ENCODE results near the gene DLG4.
"Not testable (repeated sequence)": the region's sequence is repeated elsewhere in the genome, so short reads cannot be mapped to it uniquely, and the experiment has no call there.

Gene DLG4

DNA sequence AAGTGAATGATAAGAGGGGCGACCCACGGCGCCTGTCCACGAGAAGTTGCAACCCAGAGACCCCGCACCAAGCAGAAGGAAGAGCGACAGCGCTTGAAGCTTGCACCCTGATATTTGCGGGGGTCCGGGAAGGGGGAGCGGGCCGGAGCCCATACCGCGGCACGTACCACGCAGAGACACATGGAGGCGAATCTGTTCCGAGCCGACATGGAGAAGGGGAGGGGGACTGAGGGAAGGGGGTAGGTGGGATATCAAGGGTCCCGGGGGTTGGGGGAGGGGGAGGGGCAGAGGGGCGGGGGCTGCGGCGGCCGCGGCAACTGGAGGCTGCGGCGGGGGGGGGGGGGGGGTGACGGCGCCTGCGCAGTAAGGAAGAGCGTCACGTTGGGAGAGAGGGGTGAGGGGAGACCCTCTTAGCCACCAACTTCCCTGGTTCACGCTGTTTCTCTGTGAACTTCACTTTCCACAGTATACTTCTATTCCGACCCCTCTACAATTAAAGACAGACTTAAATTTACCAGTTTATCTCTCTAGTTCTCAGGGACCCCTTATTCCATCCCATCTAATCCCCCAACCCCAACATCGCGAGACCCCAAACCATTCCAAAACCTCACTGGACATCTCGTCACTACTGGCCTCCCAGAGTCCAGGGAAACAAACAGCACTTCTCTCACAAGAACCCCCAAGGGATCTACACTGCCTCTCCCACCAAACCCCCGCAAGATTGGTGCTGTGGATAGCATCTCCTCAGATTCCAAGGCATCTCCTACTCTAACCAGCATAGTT, 8.0 kb downstream of the DLG4 start:
- no peak for DNase-seq

DNA sequence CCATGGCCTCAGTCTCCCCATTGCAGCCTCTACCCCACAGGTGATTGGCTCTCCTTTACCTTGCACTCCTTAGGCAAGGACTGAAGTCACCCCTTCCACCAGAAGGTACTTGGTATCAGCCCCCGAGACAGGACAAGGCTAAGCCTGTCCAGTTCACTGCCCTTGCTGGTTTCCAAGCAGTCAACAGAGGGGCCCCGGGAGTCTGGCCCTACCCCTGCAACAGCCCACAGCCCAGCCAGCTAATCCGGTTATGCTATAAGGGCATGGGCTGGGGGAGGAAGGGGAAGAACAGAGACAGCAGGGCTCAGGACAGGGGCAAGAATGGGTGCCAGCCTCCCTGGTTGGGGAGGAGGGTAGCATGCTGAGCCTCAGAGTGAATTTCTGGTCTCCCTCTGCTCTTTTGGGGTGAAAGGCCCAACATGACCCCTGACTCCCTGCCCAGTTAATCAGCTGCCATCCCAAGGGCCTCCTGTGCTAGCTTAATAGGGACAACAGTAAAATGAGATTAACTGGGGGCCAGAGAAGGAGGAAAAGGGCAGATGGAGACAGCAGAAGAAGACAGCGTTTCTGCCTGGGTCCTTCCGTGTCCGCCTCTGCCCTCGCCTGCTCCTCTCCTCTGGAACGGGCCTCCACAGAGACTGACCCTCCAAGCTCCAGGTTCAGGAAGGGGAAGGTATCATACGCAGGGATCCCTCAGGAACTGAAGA, 10.7 kb downstream of the DLG4 start:
- no peak for DNase-seq

DNA sequence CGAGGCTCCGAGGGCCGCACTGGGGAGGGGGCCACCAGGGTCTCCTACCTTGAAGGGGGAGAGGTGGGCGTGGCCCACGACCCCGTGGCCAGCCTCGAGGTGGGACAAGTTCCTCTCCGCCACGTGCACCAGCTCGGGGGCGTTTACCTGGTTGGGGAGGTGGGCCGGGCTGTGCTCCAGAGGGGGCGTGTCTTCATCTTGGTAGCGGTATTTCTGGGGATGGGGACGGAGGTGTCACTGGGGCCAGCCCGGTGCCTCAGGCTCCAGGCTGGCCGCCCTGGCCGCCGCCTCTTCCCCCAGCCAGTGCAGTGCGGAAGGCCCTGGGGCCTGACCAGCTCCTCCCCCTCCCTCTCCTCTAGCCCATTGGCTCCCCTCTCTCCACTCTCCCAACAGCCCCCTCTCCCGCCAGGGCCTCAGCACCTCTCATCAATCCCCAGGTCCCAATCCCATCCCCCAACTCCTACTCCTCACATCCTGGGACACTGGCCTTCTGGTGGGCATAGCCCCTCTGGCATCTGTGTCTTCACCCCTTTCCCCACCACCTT, 11.5 kb downstream of the DLG4 start:
- no peak for DNase-seq

DNA sequence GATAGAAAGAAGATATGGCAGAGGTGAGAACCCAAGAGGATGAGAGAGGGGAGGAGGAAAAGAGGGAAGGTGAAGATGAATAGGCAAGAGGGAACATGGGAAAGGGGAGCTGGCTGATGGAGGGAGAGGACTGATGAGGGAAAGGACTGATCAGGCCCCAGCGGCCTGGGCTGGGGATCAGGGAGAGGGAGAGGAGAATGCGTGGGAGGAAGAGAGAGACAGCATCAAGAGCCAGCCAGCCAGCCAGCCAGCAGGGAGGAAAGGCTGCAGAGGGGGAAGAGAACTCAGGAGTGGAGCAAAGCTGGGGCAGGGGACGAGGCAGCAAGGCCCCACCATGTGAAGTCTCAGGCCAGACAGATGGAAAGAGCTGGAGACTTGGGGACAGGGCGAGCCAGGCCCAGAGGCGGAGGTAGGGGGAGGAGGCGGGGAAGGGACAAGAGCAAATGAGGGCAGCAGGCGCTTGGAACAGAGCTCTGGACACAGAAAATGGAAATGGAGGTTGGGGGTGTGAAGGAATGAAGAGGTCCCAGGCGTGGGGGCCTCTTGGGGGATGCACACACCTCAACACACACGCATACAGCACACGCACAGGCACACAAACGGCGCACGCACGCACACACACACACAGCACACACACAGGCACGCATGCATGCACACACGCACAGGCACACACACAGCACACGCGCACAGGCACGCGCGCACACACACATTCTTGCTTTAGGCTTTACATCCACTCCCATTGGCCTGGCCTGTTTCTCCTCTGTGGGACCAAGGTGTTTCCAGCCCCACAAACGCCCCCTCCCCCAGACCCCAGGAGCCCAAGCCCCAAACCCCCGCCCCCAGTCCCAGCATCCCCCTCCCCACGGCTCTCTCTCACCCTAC, 12.3 kb downstream of the DLG4 start:
- DNase-seq: no peak

DNA sequence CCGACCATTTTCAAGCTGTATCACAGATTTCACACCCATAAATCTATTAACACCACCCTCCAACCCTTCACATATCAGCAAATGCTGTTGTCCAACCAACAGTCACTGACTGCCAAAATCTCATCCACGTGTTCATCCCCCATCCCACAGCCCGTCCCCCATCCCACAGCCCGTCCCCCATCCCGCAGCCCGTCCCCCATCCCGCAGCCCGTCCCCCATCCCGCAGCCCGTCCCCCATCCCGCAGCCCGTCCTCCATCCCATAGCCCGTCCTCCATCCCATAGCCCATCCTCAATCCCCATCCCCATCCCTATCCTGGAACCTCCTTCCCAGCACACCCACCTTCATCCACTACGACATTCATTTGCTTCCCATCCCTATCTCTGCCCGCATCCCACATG, 14.1 kb downstream of the DLG4 start:
- no peak for DNase-seq

DNA sequence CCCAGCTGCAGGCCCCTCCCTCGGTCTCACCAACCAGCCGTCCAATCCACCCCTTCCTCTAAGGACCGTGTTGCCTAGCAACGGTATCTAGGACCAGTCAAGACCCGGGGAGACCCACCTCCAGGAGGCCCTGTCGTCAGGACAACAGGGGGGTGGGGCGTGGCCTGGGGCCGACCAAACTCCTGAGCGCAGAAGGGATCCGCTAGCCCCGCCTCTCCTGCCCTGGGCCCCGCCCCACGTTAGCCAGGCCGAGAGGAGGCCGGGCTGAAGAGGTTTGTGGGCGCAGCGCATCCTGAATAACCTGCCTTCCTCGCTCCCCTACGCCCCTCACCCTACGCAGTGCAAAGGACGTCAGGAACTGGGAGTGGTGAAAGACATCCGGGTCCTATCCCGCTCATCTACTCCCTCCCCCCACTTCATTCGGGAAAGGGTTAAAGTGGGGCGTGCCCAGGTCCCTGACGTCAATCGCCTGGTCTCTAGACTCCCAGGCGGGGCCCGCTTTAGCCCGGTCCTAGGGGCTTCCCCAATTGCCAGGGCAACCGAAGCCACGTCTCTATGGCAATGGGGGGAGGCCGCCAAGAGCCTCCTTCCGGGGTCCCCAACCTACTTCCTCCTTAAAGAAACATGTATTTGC, 14.7 kb downstream of the DLG4 start:
- DNase-seq: peak; percentile 76

DNA sequence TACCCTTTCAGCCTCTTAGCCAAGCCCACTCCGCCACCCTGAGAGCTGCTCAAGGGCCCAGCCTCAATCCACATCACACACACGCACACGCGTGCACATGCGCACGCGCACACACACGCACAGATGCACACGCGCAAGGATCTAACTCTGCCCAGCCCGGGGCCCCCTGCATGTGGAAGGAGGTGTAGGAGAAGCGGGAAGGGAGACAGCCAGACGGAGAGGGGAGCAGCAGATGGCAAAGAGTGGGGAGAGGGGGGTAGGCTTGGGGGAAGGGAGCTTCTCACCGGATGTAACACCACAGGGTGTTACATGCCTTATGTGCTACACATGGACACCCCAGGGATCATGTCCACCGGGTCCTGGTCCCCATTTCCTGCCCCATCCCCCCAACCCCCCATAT, 15.3 kb downstream of the DLG4 start:
- no peak for DNase-seq

DNA sequence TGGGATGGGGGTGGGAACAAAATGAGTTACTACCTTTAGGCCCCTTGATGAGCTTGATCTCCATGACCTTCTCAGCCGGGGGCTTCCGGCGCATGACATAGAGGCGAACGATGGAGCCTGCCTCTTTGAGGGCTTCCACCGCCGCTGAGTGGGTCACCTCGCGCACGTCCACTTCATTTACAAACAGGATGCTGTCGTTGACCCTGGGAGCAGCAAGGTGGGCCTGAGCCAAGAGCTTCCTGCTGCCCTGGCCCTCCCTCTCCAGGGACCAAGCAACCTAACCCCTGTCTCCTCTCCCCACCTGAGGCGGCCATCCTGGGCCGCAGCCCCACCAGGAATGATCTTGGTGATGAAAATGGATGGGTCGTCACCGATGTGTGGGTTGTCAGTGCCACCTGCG, 16.2 kb downstream of the DLG4 start:
- DNase-seq: no peak

DNA sequence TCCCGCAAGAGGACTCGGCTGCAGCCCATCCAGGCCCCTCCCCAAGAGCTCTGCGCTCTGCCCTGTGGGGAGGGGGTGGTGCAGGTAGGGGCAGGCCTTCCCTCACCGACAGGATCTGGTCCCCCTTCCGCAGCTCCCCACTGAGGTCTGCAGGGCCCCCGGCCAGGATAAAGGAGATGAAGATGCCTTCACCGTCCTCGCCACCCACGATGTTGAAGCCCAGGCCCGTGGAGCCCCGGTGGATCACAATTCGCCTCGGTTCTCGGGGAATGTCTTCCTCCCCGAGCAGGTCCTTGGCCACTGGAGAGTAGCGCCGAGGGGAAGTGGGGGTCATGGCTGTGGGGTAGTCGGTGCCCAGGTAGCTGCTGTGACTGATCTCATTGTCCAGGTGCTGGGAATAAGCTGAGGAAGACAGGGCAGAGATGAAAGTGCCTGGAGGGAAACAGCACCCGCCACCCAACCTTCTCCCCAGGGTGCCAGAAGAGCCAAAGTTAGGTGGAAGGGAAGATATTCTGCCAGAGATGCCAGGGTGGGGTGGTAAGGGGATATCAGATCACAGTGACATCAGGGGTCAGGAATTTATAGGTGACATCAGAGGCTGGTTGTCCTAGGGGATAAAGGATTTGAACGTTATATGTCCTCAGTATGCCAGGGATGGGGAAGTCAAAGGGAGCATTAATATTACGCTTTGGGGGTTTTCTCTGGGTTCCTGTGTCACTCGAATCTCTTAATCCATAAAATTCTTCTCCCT, 22.8 kb downstream of the DLG4 start:
- DNase-seq: no peak

DNA sequence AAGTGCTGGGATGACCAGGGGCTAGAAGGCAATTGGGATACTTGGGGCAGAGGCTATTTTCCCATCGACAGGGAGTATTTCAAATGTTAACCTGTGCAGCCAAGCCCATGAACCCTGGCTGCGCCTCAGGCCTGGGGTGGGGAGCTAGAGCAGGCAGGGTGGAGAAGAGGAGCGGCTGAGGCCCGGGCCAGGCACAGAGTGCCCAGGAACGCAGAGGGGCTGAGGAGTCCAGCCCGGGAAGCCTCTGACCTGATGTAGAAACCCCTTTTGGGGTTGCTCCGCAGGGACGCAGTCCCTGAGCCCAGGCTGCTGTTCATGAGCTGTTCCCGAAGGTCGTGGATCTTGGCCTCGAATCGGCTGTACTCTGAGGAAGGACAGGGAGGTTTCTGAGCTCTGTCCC, 23.7 kb downstream of the DLG4 start:
- no peak for DNase-seq

DNA sequence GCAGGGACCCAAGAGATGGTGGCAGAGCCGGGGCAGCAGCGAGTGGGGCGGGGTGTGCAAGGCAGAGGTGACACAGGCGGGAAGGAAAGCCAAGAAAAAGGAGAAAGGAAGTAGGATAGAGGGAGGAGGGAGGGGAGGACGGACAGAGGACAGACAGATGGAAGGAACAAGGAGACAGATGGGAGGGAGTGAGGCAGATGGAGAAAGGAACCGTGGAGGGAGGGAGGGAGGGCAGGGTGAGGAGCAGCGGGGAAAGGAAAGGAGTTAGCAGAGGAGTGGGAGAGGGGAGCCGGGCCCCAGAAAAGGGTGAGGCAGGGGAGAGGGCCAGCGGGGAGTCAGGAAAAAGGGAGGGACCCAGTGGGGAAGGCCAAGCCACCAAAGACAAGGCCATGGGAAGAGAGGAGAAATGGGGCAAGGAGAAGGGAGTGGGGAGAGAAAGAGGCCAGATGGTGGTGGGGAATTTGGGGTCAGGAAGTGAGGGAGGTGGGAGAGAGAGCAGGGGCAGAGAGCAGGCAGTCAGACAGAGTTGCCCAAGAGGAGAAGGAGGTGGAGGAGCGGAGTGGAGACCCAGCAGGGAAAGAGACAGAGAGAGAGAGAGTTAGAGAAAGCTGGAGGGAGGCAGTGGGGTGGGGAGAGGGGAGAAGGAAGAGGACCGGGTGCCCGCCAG, 27.2 kb downstream of the DLG4 start:
- no peak for DNase-seq

DNA sequence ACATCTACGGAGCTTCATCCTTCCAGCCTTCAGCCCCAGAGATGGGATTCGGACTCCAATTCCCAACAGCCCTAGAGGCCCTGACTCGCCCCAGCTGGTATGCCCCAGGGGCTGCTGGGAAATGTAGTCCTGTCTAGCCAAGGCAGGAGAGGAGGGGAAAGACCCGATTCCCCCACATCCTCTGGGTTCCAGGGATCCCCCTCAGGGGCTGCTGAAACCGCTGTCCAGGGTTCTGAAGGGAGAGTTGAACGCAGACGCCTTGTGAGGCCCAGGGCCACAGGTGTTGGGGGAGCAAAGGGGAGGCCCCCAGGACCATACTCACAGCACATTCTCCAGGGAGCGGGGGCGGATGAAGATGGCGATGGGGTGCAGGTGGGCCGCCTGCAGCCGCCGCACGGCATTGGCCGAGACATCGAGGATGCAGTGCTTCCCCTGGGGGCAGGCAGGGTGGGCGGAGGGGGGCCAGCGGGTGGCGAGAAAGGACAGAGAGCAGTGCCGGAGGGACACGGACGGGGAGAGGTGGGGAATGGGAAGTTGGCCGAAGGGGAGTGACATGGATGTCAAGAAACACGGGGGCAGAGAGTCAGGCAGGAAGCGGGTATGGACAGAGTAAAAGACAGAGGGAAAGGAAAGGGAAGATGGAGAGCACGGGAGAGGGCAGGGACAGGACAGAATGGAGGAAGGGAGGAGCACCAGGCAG, 27.9 kb downstream of the DLG4 start:
- no peak for DNase-seq

DNA sequence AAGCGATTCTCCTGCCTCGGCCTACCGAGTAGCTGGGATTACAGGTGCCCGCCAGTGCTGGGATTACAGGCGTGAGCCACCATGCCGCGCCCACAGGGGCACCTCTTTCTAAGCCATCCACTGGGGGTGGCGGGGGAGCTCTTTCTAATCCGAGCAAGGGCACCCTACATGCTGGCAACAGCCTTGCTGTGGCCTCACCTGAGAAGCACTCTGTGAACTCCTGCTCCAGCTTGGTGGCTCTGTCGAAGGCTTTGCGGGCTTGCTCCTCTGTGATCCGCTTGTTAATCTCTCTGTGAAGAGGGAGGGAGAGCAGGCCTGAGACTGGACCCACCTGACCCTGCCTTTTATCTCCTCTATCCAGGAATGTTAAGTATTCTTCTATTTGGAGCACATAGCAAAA, 28.6 kb downstream of the DLG4 start:
- no peak for DNase-seq

DNA sequence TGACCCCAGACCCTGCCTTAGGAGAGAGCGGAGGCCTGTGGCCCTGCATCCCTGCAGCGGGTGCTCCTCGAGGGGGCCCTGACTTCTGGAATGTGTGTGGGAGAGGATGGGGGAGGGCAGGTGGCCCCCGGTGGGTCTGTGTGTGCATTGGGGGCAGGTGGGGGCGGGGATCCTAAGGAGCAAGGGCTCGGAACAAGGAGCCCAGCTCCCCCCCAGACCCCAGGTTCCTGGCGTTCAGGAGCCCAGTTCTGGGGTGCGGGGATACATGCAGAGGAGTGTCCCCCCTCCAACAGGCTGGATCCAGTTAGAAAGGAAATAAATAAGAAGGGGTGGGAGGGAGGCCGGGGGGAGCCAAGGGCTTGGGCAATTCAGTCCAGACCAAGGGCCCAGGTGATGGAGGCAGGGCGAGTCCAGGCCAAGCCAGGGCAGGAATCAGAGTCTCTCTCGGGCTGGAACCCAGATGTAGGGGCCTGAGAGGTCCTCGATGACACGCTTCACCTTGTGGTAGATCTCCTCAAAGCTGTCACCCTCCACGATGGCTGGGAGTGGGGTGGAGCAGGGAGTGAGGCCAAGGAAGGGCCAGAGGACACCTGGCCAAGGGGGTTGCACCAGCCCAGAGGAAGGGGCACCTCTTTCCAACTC, 29.2 kb downstream of the DLG4 start:
- DNase-seq: no peak

DNA sequence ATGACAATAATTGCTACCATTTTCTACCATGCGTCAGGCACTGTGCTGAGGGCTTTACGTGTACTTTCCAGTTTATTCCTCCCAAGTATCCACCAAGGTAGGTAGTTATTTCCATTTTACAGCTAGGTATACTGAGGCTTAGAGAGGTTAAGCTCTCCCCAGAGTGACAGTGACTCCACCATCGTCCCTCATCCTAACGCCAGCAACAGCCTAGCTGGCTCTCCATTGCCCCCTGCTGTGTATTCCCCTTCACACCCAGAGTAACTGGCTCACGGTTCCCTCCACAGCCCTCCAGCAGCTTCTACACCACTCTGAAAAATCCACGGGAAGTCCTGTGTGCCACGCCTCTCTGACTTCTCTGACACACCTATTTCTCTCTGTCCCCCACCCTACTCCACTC, 33.4 kb downstream of the DLG4 start:
- no peak for DNase-seq

DNA sequence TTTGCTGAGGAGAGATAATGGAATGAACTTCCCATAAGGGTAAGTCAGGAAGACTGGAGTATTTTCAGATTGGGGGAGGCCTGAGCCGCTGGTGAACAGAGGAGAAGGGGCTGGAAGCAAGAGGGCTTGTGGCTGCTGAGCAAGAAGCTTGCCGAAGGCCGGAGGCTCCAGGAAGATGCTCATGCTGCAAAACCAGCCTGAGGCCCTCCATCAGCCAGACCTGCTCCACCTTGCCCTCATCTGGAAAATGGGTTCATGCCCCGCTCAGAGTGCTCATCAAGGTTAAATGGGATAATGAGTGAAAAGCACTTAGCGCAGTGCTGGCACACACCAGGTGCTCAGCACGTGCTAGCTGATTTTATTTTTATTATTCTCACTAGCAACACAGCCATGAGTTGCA, 35.0 kb downstream of the DLG4 start:
- DNase-seq: no peak

DNA sequence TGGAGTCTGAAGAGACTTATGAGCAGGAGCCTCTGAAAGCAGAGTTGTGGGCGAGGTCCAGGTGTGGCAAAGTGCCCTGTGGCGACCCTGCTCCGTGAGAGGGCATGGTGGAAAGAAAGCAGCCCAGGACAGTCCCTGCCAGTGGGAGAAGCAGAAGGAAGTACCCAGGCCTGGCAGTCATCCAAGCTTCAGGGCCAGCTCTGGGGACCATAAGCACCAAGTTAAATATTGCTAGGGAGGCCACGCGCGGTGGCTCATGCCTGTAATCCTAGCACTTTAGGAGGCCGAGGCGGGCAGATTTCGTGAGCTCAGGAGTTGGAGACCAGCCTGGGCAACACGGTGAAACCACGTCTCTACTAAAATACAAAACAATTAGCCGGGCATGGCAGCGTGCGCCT, 35.5 kb downstream of the DLG4 start:
- no peak for DNase-seq

DNA sequence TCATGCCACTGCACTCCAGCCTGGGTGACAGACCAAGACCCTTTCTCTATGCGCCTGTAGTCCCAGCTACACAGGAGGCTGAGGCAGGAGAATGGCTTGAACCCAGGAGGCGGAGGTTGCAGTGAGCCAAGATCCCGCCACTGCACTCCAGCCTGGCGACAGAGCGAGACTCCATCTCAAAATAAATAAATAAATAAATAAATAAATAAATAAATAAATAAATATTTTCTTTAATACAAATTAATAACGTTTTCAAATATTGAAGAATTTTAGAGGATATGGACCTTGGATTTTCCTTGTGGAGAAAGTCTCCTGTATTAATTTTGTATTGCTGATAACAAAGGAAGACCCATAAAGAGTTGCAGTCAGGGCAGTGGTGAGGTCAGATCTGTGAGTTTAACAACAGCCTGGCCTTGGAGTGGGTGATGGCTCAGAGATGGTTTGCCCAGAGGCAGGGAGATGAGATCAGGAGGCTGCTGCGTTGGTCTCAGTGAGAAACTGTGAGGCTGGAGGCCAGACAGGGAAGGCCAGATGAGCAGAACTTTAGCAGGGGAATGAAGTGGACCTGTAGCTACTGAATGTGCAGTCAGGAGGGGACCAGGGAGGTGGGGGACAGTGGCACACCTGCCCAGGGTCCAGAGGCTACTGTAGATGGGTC, 36.1 kb downstream of the DLG4 start:
- DNase-seq: no peak

DNA sequence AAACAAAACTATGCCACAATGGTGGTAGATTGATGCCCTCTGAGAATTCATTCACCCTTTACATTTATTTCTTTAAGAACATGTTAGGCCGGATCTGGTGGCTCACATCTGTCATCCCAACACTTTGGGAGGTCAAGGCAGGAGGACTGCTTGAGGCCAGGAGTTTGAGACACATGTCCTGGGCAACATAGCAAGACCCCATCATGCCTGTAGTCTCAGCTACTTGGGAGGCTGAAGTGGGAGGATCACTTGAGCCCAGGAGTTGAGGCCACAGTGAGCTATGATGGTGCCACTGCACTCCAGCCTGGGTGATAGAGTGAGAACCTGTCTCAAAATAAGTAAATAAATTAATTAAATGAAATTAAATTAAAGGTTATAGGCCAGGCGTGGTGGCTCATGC, 37.5 kb downstream of the DLG4 start:
- not testable (repeated sequence) for DNase-seq
